GDM1 (cell line): ENCODE measurements around the gene NXPE2.
"Not testable (repeated sequence)": the region's sequence is repeated elsewhere in the genome, so short reads cannot be mapped to it uniquely, and the experiment has no call there.

ENCODE experiments used
- DNase-seq: peaks from one replicate; lab custom pipeline; 2025; lab: John Stamatoyannopoulos, UW

NXPE2 gene

GRCh38 chr11:114678125-114679036, at the start of gene NXPE2:
Gene NXPE2, plus strand, starts transcription at chr11:114678527. Its CDS starts 49 bp downstream, at chr11:114678576.
- DNase-seq: no peak

- DNase-seq: not testable (repeated sequence)
Measured at GRCh38 chr11:114631445-114631965, 46.8 kb upstream of the NXPE2 start.

DNA sequence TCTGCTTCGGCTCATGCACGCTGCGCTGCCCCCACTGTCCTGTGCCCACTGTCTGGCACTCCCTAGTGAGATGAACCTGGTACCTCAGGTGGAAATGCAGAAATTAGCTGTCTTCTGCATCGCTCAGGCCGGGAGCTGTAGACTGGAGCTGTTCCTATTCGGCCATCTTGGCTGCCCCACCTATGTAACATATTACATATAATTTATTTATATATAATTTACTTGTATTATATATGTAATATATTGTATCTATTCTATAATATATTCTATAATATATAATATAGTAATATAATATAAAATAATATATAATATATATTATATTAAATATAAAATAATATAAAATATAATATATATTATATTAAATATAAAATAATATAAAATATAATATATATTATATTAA, 38.9 kb upstream of the NXPE2 start:
- not testable (repeated sequence) for DNase-seq

DNA sequence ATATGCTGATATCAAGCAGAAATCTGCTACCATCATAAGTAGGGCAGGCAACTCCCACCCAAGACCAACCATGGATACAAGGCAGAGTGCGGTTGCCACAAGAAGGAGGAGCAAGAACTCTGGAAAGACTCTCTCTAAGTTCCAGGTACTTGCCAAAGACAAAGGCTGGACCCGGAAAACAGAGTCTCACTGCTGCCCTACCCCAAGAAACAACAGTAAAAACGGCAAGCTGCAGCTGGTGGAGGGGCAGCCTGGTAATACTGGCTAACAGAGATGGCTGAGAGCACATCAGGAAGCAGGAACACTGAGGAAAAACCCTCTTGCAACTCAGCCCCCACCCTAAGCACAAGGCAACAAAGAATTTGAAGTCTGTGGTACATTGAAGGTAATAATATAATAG, 27.7 kb upstream of the NXPE2 start:
- DNase-seq: no peak

- no peak for DNase-seq
Measured at GRCh38 chr11:114651145-114651718, 27.1 kb upstream of the NXPE2 start.

DNA sequence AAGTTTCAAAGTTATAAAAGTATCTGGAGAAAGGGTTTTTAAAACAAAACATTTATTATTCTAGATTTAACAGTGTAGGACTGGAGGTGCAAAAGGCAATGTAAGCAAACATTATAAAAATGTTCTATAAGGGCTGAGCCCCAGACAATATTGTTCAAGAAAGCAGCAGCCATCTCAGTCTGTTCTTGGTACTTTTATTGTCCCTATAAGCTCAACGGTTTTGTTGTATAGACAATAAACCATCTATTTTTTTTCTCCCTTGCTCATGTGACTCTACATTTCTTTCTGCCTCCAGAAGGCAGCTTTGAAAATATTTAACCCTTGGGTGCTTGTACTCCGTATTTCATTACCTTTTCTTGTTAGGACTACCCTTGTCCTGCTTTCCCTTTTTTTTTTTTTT, 25.2 kb upstream of the NXPE2 start:
- DNase-seq: no peak

GRCh38 chr11:114664641-114665040, 13.7 kb upstream of the NXPE2 start:
- no peak for DNase-seq

DNA sequence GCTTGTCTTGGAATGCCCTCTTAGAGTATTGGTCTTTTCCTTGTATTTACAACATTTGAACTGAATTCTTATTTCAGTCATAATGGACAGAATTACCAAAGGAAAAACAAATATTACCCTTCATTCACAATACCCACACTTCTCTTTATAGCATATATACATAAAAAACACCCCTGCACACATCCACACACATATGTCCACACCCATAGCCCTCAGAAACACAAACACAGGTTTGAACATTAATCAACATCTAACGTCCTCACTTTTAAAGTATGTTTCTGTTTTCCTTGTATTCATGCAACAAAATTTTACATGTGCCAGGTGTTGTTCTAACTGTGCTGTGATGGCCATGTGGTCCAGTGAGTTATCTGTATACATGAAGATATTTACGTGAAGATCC, 11.6 kb upstream of the NXPE2 start:
- DNase-seq: no peak

DNA sequence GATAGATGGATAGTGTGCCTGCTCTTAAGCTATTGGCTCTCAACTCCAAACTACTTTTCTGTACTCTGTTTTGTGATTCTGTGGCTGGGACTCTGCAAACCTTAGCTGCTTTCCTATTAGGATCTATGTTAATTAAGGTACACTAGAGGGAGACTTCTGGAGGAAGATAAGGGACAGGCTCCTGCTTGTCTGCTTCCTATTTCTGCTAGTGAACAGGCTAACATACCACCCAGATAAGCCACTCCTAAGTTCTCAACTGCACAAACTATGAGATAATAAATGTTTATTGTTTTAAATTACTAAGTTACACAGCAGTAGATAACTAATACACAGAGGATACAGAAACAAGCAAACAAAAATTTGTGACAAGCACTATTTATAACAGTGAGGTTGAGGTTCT, 10.2 kb upstream of the NXPE2 start:
- DNase-seq: no peak

DNA sequence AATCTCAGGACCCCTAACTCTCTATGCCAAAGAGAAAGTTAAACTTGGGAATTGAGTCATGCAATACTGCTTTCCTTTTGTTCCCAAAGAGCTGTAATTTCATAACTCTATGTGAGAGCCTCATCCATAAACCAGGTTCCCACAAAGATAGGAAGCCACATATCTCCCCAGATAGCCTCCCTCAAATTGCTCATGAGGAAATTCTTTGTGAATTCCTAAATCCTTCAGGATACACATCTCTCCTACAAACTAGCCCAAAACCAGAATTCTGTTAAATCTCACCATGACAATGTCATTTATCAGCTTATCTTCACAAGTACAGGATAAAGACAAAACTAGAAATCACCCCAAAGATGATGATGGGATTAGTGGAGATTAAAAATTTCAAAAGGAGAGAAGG, 4.7 kb upstream of the NXPE2 start:
- no peak for DNase-seq

DNA sequence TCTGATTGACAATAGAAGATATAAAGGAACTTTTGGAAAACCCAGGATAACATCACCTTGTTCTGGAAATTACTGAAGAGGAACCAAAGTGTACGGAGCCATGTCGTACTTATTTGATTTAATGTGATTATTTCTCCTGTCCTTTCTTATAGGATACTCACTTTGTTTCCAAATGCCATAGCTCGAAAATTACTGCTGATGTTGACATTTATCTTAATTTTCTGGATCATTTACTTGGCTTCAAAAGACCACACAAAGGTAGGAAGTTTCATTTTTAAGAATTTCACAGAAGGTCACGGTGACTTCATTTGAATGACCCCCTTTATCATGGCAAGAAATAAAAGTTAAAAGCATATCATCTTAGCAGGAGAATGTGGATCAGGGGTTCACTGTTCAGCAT, 1.2 kb downstream of the NXPE2 start:
- DNase-seq: no peak

GRCh38 chr11:114683007-114683406, 4.7 kb downstream of the NXPE2 start:
- DNase-seq: no peak

- no peak for DNase-seq
Measured at GRCh38 chr11:114684636-114685035, 6.3 kb downstream of the NXPE2 start.

GRCh38 chr11:114685097-114685496, 6.8 kb downstream of the NXPE2 start:
- DNase-seq: no peak

DNA sequence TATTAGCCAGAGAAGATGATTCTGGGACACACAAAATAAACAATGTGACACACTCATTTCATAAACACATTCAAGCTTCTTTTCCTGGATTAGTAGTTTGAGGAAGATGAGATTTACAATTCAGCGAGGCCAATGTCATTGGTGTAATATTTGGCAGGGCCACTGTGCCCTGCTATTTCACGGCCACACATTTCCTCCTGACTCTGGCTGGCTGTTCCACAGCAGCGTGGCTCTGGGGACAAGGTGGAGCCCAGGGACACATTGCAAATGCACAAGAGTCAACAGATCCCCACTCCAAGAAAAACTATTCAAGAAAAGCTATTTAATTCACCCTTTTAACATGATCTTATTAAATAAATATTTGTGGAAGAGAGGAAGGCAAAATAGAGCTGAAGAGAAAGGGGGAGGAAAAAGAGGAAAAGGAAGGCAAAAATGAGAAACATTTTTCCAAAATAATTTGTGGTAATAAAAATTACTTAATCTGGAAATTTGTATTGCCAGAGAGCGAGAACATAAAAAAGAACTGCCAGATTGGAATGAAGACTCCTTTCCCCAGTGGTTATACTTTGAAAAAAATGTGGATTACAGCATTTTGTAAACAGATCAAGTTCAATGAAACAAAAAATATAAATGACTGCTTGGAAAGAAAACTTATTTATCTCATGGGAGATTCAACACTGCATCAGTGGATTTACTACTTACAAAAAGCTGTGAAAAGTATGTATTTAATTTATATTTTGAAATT, 27.1 kb downstream of the NXPE2 start:
- DNase-seq: no peak

DNA sequence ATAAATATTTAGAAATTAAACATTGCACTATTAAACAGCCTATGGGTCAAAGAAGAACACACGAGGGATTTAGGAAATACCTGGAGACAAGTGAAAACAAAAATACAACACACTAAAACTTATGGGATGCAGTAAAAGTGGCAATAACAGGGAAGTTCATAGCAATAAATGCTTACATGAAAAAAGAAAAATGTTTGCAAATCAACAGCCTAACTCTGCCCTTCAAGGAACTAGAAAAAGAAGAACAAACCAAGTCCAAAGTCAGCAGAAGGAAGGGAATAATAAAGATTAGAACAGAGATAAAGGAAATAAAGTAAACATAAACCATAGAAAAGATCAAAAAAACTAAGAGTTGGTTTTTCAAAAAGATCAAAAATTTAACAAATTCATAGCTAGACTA, 31.6 kb downstream of the NXPE2 start:
- no peak for DNase-seq

GRCh38 chr11:114713756-114714155, 35.4 kb downstream of the NXPE2 start:
- no peak for DNase-seq

GRCh38 chr11:114719562-114719961, 41.2 kb downstream of the NXPE2 start:
- DNase-seq: no peak

DNA sequence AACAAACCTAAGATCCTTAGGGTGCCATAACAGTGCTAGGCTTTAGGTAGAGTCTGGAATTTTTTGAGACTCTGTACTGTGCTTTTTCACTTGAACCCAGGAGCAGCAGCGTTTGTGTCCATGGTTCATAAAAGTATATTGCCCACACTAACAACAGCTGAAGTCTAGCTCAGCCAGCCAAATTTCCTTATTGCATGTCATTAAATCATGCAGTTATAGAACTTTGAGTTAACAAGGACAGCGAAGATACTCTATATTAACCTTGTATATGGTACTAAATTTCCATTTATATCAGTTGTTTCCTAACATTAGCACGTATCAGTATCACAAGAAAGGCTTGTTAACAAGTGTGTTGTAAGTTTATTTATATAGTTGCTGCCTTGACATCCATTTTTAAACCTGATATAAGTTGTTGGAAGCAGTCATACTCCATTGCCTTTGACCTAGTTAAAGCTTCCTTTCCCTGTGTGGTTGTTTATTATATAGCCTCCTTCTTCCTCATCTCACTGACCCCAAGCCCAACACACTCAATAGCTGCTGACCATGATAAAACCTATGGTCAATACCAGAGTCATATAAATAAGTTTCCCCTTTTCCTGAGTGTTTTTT, 46.7 kb downstream of the NXPE2 start:
- DNase-seq: no peak

- no peak for DNase-seq
Measured at GRCh38 chr11:114725623-114726022, 47.3 kb downstream of the NXPE2 start.

GRCh38 chr11:114736806-114737205, 58.5 kb downstream of the NXPE2 start:
- DNase-seq: no peak

GRCh38 chr11:114738954-114739353, 60.6 kb downstream of the NXPE2 start:
- no peak for DNase-seq
